ENCODE results near the gene HEPN1. TPM values are rescaled to one million over a fixed set of nuclear protein-coding genes. Genes with fewer than 3 reads are reported as not detected.
A peak's percentile ranks its signal among the peaks of the same experiment; 100 is the strongest.

The HEPN1 gene
- total and polyA plus RNA-seq, 2 experiments from 2014 or later: not detected

DNA sequence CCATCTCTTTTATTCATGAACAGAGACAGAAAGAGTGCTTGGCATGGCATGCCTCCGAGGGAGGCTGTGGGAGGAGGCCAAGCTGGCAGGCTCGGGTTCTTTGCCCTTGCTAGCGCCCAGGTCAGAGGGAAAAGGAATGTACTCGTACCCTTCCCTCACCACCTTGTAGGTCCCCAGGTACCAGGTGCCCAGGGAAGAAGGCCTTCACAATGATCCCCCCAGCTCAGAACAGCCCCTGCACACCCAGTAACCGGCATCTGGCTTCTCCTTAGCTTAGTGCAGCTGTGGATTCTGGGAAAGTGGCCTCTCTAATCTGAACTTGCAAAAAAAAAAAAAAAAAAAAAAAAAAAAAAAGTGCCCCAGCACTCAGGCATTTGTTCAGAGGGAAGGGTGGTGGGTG is 1.3 kb downstream of the HEPN1 start:
- Histone ChIP-seq H3K36me3 (ENCODE audit: insufficient read depth) (no peaks in the 10 kb centered on the region), H3K27me3 (ENCODE audit: insufficient read depth) (peaks cover 69% of the 10 kb centered on the region), H3K4me1 (ENCODE audit: insufficient read depth) (no peaks in the 10 kb centered on the region), H2AFZ (peak overlapping the region; percentile 91), H4K20me1 (replicated peaks; ENCODE audit: insufficient read depth) (no peaks in the 10 kb centered on the region), H3F3A (replicated peaks; ENCODE audit: low read depth) (0 out of 2 replicates have a peak, but pooled peaks cover 3% of the 10 kb centered on the region), H3K4me3 (peak overlapping the region; percentile 56), H3K4me2 (peak overlapping the region; percentile 83), H3K79me2 (replicated peaks; ENCODE audit: insufficient read depth) (no peaks in the 10 kb centered on the region), H3K27ac (ENCODE audit: low read depth) (no peak overlapping the region), H3K9me2 (ENCODE audit: insufficient read depth) (peaks cover 12% of the 10 kb centered on the region; the same call in 1 of the 2 replicates)
- DNase-seq (ENCODE audit: low spot score) (no peak), ATAC-seq (no peak)
- Mint-ChIP-seq H3K27me3 (ENCODE audit: insufficient read depth, low read depth, poor library complexity) (peaks cover 50% of the 10 kb centered on the region), H3K27ac (no peak overlapping the region), H3K36me3 (ENCODE audit: low read depth) (no peaks in the 10 kb centered on the region; the same call in 1 of the 3 replicates), H3K4me3 (peak overlapping the region; percentile 67), H3K9me3 (peaks cover 19% of the 10 kb centered on the region), H3K4me1 (peaks cover 3% of the 10 kb centered on the region; the same call in 1 of the 3 replicates)
- no peak for TF ChIP-seq STAT1 (IDR thresholded peaks at IDR 0.05; ENCODE audit: unreplicated experiment)
- TF ChIP-seq, protein P1, sequence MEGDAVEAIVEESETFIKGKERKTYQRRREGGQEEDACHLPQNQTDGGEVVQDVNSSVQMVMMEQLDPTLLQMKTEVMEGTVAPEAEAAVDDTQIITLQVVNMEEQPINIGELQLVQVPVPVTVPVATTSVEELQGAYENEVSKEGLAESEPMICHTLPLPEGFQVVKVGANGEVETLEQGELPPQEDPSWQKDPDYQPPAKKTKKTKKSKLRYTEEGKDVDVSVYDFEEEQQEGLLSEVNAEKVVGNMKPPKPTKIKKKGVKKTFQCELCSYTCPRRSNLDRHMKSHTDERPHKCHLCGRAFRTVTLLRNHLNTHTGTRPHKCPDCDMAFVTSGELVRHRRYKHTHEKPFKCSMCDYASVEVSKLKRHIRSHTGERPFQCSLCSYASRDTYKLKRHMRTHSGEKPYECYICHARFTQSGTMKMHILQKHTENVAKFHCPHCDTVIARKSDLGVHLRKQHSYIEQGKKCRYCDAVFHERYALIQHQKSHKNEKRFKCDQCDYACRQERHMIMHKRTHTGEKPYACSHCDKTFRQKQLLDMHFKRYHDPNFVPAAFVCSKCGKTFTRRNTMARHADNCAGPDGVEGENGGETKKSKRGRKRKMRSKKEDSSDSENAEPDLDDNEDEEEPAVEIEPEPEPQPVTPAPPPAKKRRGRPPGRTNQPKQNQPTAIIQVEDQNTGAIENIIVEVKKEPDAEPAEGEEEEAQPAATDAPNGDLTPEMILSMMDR (conservative IDR thresholded peaks at IDR 0.05; ENCODE audit: low read depth in 2 of 2): no peak
- TF ChIP-seq, protein P2, sequence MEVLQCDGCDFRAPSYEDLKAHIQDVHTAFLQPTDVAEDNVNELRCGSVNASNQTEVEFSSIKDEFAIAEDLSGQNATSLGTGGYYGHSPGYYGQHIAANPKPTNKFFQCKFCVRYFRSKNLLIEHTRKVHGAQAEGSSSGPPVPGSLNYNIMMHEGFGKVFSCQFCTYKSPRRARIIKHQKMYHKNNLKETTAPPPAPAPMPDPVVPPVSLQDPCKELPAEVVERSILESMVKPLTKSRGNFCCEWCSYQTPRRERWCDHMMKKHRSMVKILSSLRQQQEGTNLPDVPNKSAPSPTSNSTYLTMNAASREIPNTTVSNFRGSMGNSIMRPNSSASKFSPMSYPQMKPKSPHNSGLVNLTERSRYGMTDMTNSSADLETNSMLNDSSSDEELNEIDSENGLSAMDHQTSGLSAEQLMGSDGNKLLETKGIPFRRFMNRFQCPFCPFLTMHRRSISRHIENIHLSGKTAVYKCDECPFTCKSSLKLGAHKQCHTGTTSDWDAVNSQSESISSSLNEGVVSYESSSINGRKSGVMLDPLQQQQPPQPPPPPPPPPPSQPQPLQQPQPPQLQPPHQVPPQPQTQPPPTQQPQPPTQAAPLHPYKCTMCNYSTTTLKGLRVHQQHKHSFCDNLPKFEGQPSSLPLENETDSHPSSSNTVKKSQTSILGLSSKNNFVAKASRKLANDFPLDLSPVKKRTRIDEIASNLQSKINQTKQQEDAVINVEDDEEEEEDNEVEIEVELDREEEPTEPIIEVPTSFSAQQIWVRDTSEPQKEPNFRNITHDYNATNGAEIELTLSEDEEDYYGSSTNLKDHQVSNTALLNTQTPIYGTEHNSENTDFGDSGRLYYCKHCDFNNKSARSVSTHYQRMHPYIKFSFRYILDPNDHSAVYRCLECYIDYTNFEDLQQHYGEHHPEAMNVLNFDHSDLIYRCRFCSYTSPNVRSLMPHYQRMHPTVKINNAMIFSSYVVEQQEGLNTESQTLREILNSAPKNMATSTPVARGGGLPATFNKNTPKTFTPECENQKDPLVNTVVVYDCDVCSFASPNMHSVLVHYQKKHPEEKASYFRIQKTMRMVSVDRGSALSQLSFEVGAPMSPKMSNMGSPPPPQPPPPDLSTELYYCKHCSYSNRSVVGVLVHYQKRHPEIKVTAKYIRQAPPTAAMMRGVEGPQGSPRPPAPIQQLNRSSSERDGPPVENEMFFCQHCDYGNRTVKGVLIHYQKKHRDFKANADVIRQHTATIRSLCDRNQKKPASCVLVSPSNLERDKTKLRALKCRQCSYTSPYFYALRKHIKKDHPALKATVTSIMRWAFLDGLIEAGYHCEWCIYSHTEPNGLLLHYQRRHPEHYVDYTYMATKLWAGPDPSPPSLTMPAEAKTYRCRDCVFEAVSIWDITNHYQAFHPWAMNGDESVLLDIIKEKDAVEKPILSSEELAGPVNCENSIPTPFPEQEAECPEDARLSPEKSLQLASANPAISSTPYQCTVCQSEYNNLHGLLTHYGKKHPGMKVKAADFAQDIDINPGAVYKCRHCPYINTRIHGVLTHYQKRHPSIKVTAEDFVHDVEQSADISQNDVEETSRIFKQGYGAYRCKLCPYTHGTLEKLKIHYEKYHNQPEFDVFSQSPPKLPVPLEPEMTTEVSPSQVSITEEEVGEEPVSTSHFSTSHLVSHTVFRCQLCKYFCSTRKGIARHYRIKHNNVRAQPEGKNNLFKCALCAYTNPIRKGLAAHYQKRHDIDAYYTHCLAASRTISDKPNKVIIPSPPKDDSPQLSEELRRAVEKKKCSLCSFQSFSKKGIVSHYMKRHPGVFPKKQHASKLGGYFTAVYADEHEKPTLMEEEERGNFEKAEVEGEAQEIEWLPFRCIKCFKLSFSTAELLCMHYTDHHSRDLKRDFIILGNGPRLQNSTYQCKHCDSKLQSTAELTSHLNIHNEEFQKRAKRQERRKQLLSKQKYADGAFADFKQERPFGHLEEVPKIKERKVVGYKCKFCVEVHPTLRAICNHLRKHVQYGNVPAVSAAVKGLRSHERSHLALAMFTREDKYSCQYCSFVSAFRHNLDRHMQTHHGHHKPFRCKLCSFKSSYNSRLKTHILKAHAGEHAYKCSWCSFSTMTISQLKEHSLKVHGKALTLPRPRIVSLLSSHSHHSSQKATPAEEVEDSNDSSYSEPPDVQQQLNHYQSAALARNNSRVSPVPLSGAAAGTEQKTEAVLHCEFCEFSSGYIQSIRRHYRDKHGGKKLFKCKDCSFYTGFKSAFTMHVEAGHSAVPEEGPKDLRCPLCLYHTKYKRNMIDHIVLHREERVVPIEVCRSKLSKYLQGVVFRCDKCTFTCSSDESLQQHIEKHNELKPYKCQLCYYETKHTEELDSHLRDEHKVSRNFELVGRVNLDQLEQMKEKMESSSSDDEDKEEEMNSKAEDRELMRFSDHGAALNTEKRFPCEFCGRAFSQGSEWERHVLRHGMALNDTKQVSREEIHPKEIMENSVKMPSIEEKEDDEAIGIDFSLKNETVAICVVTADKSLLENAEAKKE (CRISPR knock-in tag; IDR thresholded peaks at IDR 0.05): no peak
- TF ChIP-seq CREB1 (CRISPR knock-in tag; IDR thresholded peaks at IDR 0.05; ENCODE audit: low read depth): no peak
- TF ChIP-seq JUNB (IDR thresholded peaks at IDR 0.05; ENCODE audit: unreplicated experiment): no peak
- no peak for TF ChIP-seq NANOG (IDR thresholded peaks at IDR 0.05; ENCODE audit: borderline replicate concordance)
- TF ChIP-seq EZH2 (IDR thresholded peaks at IDR 0.05; ENCODE audit: low read depth, unreplicated experiment): no peak
- TF ChIP-seq EZH2phosphoT487 (IDR thresholded peaks at IDR 0.05; ENCODE audit: unreplicated experiment): no peak
- TF ChIP-seq POLR2AphosphoS5 (IDR thresholded peaks at IDR 0.05; ENCODE audit: low read depth): no peak
- TF ChIP-seq, protein P3, sequence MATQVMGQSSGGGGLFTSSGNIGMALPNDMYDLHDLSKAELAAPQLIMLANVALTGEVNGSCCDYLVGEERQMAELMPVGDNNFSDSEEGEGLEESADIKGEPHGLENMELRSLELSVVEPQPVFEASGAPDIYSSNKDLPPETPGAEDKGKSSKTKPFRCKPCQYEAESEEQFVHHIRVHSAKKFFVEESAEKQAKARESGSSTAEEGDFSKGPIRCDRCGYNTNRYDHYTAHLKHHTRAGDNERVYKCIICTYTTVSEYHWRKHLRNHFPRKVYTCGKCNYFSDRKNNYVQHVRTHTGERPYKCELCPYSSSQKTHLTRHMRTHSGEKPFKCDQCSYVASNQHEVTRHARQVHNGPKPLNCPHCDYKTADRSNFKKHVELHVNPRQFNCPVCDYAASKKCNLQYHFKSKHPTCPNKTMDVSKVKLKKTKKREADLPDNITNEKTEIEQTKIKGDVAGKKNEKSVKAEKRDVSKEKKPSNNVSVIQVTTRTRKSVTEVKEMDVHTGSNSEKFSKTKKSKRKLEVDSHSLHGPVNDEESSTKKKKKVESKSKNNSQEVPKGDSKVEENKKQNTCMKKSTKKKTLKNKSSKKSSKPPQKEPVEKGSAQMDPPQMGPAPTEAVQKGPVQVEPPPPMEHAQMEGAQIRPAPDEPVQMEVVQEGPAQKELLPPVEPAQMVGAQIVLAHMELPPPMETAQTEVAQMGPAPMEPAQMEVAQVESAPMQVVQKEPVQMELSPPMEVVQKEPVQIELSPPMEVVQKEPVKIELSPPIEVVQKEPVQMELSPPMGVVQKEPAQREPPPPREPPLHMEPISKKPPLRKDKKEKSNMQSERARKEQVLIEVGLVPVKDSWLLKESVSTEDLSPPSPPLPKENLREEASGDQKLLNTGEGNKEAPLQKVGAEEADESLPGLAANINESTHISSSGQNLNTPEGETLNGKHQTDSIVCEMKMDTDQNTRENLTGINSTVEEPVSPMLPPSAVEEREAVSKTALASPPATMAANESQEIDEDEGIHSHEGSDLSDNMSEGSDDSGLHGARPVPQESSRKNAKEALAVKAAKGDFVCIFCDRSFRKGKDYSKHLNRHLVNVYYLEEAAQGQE (IDR thresholded peaks at IDR 0.05; ENCODE audit: unreplicated experiment): no peak
- no peak for TF ChIP-seq ZNF331 (CRISPR knock-in tag; IDR thresholded peaks at IDR 0.05; ENCODE audit: low read depth)
- no peak for TF ChIP-seq ZNF114 (CRISPR knock-in tag; IDR thresholded peaks at IDR 0.05)
- TF ChIP-seq, protein P4, sequence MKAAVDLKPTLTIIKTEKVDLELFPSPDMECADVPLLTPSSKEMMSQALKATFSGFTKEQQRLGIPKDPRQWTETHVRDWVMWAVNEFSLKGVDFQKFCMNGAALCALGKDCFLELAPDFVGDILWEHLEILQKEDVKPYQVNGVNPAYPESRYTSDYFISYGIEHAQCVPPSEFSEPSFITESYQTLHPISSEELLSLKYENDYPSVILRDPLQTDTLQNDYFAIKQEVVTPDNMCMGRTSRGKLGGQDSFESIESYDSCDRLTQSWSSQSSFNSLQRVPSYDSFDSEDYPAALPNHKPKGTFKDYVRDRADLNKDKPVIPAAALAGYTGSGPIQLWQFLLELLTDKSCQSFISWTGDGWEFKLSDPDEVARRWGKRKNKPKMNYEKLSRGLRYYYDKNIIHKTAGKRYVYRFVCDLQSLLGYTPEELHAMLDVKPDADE (IDR thresholded peaks at IDR 0.05): no peak

Measured in GM23338 (cell line).